H9 (cell line): Measurements from ENCODE around the gene HS6ST3. TPM values are rescaled to one million over a fixed set of nuclear protein-coding genes. Genes with fewer than 3 reads are reported as not detected.

Experiments
- DNase-seq: peaks from one replicate; pipeline ENCODE4 v3.0.0-alpha.2; 2017
- H2AFZ ChIP-seq: one replicate; pipeline ENCODE4 v1.6.1; 2013; ENCODE audit warnings: mild to moderate bottlenecking, low read length, control low read depth, moderate library complexity
- H2AK5ac ChIP-seq: 2 replicates; pipeline ENCODE4 v1.6.1; 2013; ENCODE audit warnings: low read length, control low read depth, mixed read lengths; ENCODE audit not compliant: insufficient read length
- H2BK120ac ChIP-seq: one replicate; pipeline ENCODE4 v1.6.1; 2013; ENCODE audit warnings: low read depth, mild to moderate bottlenecking, low read length, control low read depth, inconsistent platforms; ENCODE audit not compliant: poor library complexity, severe bottlenecking
- H2BK12ac ChIP-seq: 2 replicates; pipeline ENCODE4 v1.6.1; 2013; ENCODE audit warnings: low read length, control low read depth, mixed read lengths, low read depth; ENCODE audit not compliant: insufficient read length
- H2BK15ac ChIP-seq: 2 replicates; pipeline ENCODE4 v1.6.1; 2013; ENCODE audit warnings: low read depth, low read length, control low read depth
- H2BK20ac ChIP-seq: one replicate; pipeline ENCODE4 v1.6.1; 2013; ENCODE audit warnings: low read depth, mild to moderate bottlenecking, low read length, control low read depth, inconsistent platforms; ENCODE audit not compliant: poor library complexity, severe bottlenecking
- H2BK5ac ChIP-seq: 2 replicates; pipeline ENCODE4 v1.6.1; 2013; ENCODE audit warnings: low read length, control low read depth, mixed read lengths; ENCODE audit not compliant: insufficient read length
- H3K14ac ChIP-seq: 2 replicates; pipeline ENCODE4 v1.6.1; 2013; ENCODE audit warnings: low read length, control low read depth; ENCODE audit not compliant: insufficient read depth
- H3K18ac ChIP-seq: 2 replicates; pipeline ENCODE4 v1.6.1; 2013; ENCODE audit warnings: low read depth, mild to moderate bottlenecking, mixed read lengths, low read length, control low read depth; ENCODE audit not compliant: insufficient read length
- H3K23ac ChIP-seq: 2 replicates; pipeline ENCODE4 v1.6.1; 2013; ENCODE audit warnings: low read length, control low read depth, mixed read lengths, low read depth; ENCODE audit not compliant: insufficient read length
- H3K23me2 ChIP-seq: 2 replicates; pipeline ENCODE4 v1.6.1; 2013; ENCODE audit warnings: low read depth, mild to moderate bottlenecking, mixed read lengths, low read length, control low read depth; ENCODE audit not compliant: insufficient read length, poor library complexity, severe bottlenecking
- H3K27ac ChIP-seq: 2 replicates; pipeline ENCODE4 v1.5.1; 2013; ENCODE audit warnings: low read length, control low read depth, mixed read lengths, low read depth; ENCODE audit not compliant: insufficient read length
- H3K27me3 ChIP-seq: 2 replicates; pipeline ENCODE4 v1.6.1; 2013; ENCODE audit warnings: low read length, control low read depth, inconsistent platforms; ENCODE audit not compliant: insufficient read depth
- H3K4ac ChIP-seq: 2 replicates; pipeline ENCODE4 v1.6.1; 2013; ENCODE audit warnings: low read depth, mild to moderate bottlenecking, control low read depth, inconsistent platforms, low read length, moderate library complexity
- H3K4me1 ChIP-seq: 2 replicates; pipeline ENCODE4 v1.6.1; 2013; ENCODE audit warnings: low read length, control low read depth, inconsistent platforms; ENCODE audit not compliant: insufficient read depth
- H3K4me2 ChIP-seq: 2 replicates; pipeline ENCODE4 v1.6.1; 2013; ENCODE audit warnings: low read length, control low read depth, mixed read lengths; ENCODE audit not compliant: insufficient read length, insufficient read depth
- H3K56ac ChIP-seq: 2 replicates; pipeline ENCODE4 v1.6.1; 2013; ENCODE audit warnings: low read depth, mild to moderate bottlenecking, mixed read lengths, low read length, control low read depth; ENCODE audit not compliant: insufficient read length
- H3K79me1 ChIP-seq: 2 replicates; pipeline ENCODE4 v1.6.1; 2013; ENCODE audit warnings: low read depth, mild to moderate bottlenecking, moderate library complexity, low read length, control low read depth, inconsistent platforms; ENCODE audit not compliant: insufficient read depth, poor library complexity, severe bottlenecking
- H3K79me2 ChIP-seq: 2 replicates; pipeline ENCODE4 v1.6.1; 2013; ENCODE audit warnings: low read length, control low read depth, inconsistent platforms; ENCODE audit not compliant: insufficient read depth
- H3K9ac ChIP-seq: 2 replicates; pipeline ENCODE4 v1.6.1; 2013; ENCODE audit warnings: low read length, control low read depth, mixed read lengths; ENCODE audit not compliant: insufficient read length; ENCODE audit errors: extremely low read depth
- H3K9me3 ChIP-seq: one replicate; pipeline ENCODE4 v1.6.1; 2013; ENCODE audit warnings: low read depth, low read length, inconsistent platforms; ENCODE audit not compliant: control insufficient read depth
- H3T11ph ChIP-seq: one replicate; pipeline ENCODE4 v1.6.1; 2013; ENCODE audit warnings: mild to moderate bottlenecking, low read length, control low read depth, inconsistent platforms
- H4K20me1 ChIP-seq: one replicate; pipeline ENCODE4 v1.6.1; 2013; ENCODE audit not compliant: control insufficient read depth, insufficient read length, insufficient read depth
- H4K5ac ChIP-seq: 2 replicates; pipeline ENCODE4 v1.6.1; 2013; ENCODE audit warnings: low read depth, mild to moderate bottlenecking, mixed read lengths, low read length, control low read depth; ENCODE audit not compliant: insufficient read length
- H4K8ac ChIP-seq: replicated peaks from 2 replicates; pipeline ENCODE4 v1.6.1; 2013; ENCODE audit warnings: low read length, control low read depth, mixed read lengths, low read depth; ENCODE audit not compliant: insufficient read length
- H4K91ac ChIP-seq: 2 replicates; pipeline ENCODE4 v1.6.1; 2013; ENCODE audit warnings: low read depth, mild to moderate bottlenecking, moderate library complexity, mixed read lengths, low read length, control low read depth; ENCODE audit not compliant: insufficient read length
- H3K27ac Mint-ChIP-seq, 3 experiments: 2 replicates in 2 of 3; 3 replicates in 1 of 3; pipeline ENCODE4 v1.8.0; 2020 to 2021; ENCODE audit warnings: mixed read lengths in 3 of 3, mild to moderate bottlenecking in 1 of 3, moderate library complexity in 1 of 3
- H3K27me3 Mint-ChIP-seq: 2 replicates; pipeline ENCODE4 v1.8.0; 2021; ENCODE audit warnings: low read depth, mild to moderate bottlenecking, moderate library complexity, mixed read lengths
- H3K36me3 Mint-ChIP-seq, 3 experiments: 2 replicates in 2 of 3; 3 replicates in 1 of 3; pipeline ENCODE4 v1.8.0; 2020 to 2021; ENCODE audit warnings: low read depth in 3 of 3, mixed read lengths in 3 of 3; ENCODE audit not compliant: insufficient read depth in 1 of 3
- H3K4me1 Mint-ChIP-seq, 2 experiments: 2 replicates each; pipeline ENCODE4 v1.8.0; 2020; ENCODE audit warnings: mixed read lengths in 2 of 2
- H3K4me3 Mint-ChIP-seq, 2 experiments: 2 replicates in 1 of 2; 3 replicates in 1 of 2; pipeline ENCODE4 v1.8.0; 2020 to 2021; ENCODE audit warnings: mild to moderate bottlenecking in 2 of 2, mixed read lengths in 2 of 2, moderate library complexity in 1 of 2
- H3K9me3 Mint-ChIP-seq, 2 experiments: 2 replicates in 1 of 2; 3 replicates in 1 of 2; pipeline ENCODE4 v1.8.0; 2020; ENCODE audit warnings: mild to moderate bottlenecking in 2 of 2, mixed read lengths in 2 of 2, moderate library complexity in 1 of 2
- WGBS: extraction: QIAGEN DNeasy Blood & Tissue Kit; methylation state at CpG from one replicate; pipeline ENCODE4 v1.1.7; 2013; ENCODE audit warnings: missing lambda C conversion rate, low lambda C conversion rate, mixed read lengths; ENCODE audit not compliant: insufficient read length; ENCODE audit errors: extremely low coverage; 5-methylcytosine and 5-hydroxymethylcytosine counted together
- total RNA-seq: library from RNA; stranded (reverse); gene quantifications from 2 replicates; pipeline ENCODE4 v1.2.1, GENCODE V29; 2021
- TF ChIP-seq, protein P1 (sequence below): fragments of 200-600 bp; sonication (generic); conservative IDR thresholded peaks from 3 replicates; pipeline ENCODE4 v1.8.0; 2021; ENCODE audit warnings: antibody characterized with exemption, mild to moderate bottlenecking

Gene HS6ST3
- total RNA-seq, 1 experiment from 2014 or later, result 0.44 TPM

DNA sequence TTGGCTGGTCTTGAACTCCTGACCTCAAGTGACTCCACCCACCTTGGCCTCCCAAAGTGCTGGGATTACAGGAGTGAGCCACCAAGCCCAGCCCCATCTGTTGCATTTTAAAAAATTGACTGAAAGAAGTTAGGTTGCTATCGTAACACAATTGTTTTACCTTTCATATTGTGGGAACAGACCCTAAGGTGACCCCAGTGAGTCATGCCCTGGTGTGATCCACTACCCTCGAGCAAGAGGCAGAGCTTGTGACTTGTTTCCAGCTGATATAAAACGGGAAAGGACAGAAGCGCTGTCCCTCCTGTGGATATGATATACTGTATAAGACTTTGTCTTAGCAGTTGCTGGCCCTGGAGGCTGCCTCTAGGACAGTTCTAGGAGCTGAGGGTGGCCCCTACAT, 308.6 kb downstream of the HS6ST3 start:
- no peaks in the 10 kb centered on the region for H4K20me1 ChIP-seq
- no peak overlapping the region for H2BK20ac ChIP-seq
- H3K4me2 ChIP-seq, result no peak overlapping the region
- H2BK15ac ChIP-seq, result no peak overlapping the region
- H3K9ac ChIP-seq, result no peak overlapping the region
- no peak overlapping the region for H2AK5ac ChIP-seq
- TF ChIP-seq, protein P1, sequence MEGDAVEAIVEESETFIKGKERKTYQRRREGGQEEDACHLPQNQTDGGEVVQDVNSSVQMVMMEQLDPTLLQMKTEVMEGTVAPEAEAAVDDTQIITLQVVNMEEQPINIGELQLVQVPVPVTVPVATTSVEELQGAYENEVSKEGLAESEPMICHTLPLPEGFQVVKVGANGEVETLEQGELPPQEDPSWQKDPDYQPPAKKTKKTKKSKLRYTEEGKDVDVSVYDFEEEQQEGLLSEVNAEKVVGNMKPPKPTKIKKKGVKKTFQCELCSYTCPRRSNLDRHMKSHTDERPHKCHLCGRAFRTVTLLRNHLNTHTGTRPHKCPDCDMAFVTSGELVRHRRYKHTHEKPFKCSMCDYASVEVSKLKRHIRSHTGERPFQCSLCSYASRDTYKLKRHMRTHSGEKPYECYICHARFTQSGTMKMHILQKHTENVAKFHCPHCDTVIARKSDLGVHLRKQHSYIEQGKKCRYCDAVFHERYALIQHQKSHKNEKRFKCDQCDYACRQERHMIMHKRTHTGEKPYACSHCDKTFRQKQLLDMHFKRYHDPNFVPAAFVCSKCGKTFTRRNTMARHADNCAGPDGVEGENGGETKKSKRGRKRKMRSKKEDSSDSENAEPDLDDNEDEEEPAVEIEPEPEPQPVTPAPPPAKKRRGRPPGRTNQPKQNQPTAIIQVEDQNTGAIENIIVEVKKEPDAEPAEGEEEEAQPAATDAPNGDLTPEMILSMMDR, result no peak
- H4K91ac ChIP-seq, result no peak overlapping the region
- no peaks in the 10 kb centered on the region for H3K79me2 ChIP-seq
- no peak overlapping the region for H2AFZ ChIP-seq
- H3K14ac ChIP-seq, result no peak overlapping the region
- Mint-ChIP-seq H3K4me3 (no peak overlapping the region), H3K36me3 (no peaks in the 10 kb centered on the region), H3K4me1 (peaks cover 3% of the 10 kb centered on the region in 2 experiments; a peak in 2 of 4 replicates), H3K27ac (no peak overlapping the region), H3K9me3 (no peaks in the 10 kb centered on the region), H3K27me3 (no peaks in the 10 kb centered on the region)
- no peak overlapping the region for H3K56ac ChIP-seq
- no peaks in the 10 kb centered on the region for H3K23me2 ChIP-seq
- no peak overlapping the region for H4K5ac ChIP-seq
- WGBS, result no CpG with 5 or more reads among the region's 4 CpGs
- no peak overlapping the region for H3K27ac ChIP-seq
- H3T11ph ChIP-seq, result no peak overlapping the region
- DNase-seq, result no peak
- H2BK120ac ChIP-seq, result no peak overlapping the region
- H3K9me3 ChIP-seq, result no peaks in the 10 kb centered on the region
- H3K4ac ChIP-seq, result no peak overlapping the region
- H2BK5ac ChIP-seq, result no peak overlapping the region
- no peak overlapping the region for H2BK12ac ChIP-seq
- H3K23ac ChIP-seq, result no peak overlapping the region
- H3K18ac ChIP-seq, result no peak overlapping the region
- no peaks in the 10 kb centered on the region for H3K27me3 ChIP-seq
- H4K8ac ChIP-seq, result no peak overlapping the region
- H3K79me1 ChIP-seq, result no peaks in the 10 kb centered on the region
- no peaks in the 10 kb centered on the region for H3K4me1 ChIP-seq
